ENCODE data around the gene TMUB1. TPM values are rescaled to one million over a fixed set of nuclear protein-coding genes. Genes with fewer than 3 reads are reported as not detected.

The TMUB1 gene
- total and polyA plus RNA-seq, 2 donors (not counting 3 experiments of a cell fraction or from before 2014, with no cell fraction given): 41.3 to 45.3 TPM

DNA sequence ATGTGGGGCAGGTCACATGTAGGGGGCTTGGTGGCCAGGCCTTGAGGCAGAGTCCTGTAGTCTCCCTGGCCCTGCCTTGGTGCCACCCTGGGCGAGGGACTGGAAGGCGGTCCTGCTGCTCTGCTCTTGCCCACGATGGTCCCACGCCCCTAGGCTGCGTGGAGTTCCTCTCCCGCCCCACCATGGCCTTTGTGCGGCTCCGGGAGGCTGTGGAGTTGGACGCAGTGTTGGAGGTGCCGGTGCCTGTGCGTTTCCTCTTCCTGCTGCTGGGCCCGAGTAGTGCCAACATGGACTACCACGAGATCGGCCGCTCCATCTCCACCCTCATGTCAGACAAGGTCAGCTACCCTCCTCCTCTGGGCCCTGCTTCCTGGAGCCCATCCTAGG lies 12.7 kb downstream of the TMUB1 start:
- H3K27ac ChIP-seq (ENCODE audit: insufficient read depth, low read depth, low read length): no peak overlapping the region
- dilution Hi-C loops (cut with MboI; ENCODE audit: extremely low pct_ligation_motif_present, low sequenced_read_pairs) (no loop called here), intact Hi-C loops (cut with micrococcal nuclease) (no loop called here)
- no peaks in the 10 kb centered on the region for H3K79me2 ChIP-seq (ENCODE audit: control insufficient read depth, insufficient read depth, low read length)
- H3K27me3 ChIP-seq (ENCODE audit: control insufficient read depth in 2 of 2, insufficient read depth in 2 of 2, low read length in 2 of 2): no peaks in the 10 kb centered on the region
- no peaks in the 10 kb centered on the region for H3K4me1 ChIP-seq (ENCODE audit: control insufficient read depth, extremely low read depth, insufficient read depth, low read length)
- H3K9ac ChIP-seq (replicated peaks; ENCODE audit: extremely low read depth, insufficient read depth, low read length): no peak overlapping the region
- no peak for TF ChIP-seq POLR2AphosphoS5 (IDR thresholded peaks at IDR 0.05; ENCODE audit: insufficient read depth, low read depth, low read length)
- H3K4me3 ChIP-seq (replicated peaks in 1 of 3; ENCODE audit: insufficient read depth in 1 of 3, low read depth in 1 of 3, low read length in 3 of 3): no peak overlapping the region
- H3K9me3 ChIP-seq (replicated peaks; ENCODE audit: control insufficient read depth, insufficient read depth, low read length): no peaks in the 10 kb centered on the region
- DNase-seq (ENCODE audit: low read depth, low spot score) (no peak), FAIRE-seq (no peak)
- H3K9me1 ChIP-seq (replicated peaks; ENCODE audit: control insufficient read depth, extremely low read depth, insufficient read depth, low read length): no peaks in the 10 kb centered on the region
- POLR2A ChIA-PET: no interaction called here
- H3K4me2 ChIP-seq (ENCODE audit: insufficient read depth, low read length): no peak overlapping the region
- no peaks in the 10 kb centered on the region for H4K20me1 ChIP-seq (replicated peaks; ENCODE audit: control insufficient read depth, extremely low read depth, insufficient read depth, low read length)
- no TSS peak for BruUV-seq (replicated peaks)
- H3K36me3 ChIP-seq (ENCODE audit: control insufficient read depth in 2 of 2, extremely low read depth in 1 of 2, insufficient read depth in 2 of 2, low read length in 2 of 2): peaks cover 16 to 74% of the 10 kb centered on the region in 2 experiments
- CTCF ChIA-PET: no interaction called here
- H2AFZ ChIP-seq (ENCODE audit: low read depth, low read length): no peak overlapping the region

DNA sequence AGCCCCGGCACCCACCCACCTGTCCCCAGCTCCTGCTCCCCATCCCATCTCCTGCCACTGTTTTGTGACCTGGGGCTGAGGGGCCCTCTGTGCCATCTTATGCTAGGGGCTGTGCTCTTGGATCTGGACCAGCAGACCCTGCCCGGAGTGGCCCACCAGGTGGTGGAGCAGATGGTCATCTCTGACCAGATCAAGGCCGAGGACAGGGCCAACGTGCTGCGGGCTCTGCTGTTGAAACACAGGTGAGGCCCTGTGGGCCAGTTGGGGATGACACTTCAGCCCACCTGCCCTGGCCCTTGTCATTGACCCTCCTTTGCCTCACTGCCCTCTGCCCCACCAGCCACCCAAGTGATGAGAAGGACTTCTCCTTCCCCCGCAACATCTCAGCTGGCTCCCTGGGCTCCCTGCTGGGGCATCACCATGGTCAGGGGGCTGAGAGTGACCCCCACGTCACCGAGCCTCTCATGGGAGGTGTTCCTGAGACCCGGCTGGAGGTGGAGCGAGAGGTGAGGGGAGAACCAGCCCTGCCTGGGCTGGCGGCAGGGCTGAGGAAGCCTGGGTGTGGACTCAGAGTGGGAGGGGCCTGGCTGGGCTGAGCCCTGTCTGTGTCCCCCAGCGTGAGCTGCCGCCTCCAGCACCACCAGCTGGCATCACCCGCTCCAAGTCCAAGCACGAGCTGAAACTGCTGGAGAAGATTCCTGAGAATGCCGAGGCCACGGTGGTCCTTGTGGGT lies 13.3 kb downstream of the TMUB1 start:
- FAIRE-seq (no peak), DNase-seq (ENCODE audit: low read depth, low spot score) (no peak)
- no peak overlapping the region for H3K27ac ChIP-seq (ENCODE audit: insufficient read depth, low read depth, low read length)
- peaks cover 18 to 73% of the 10 kb centered on the region in 2 experiments for H3K36me3 ChIP-seq (ENCODE audit: control insufficient read depth in 2 of 2, extremely low read depth in 1 of 2, insufficient read depth in 2 of 2, low read length in 2 of 2)
- no peak overlapping the region for H3K9ac ChIP-seq (replicated peaks; ENCODE audit: extremely low read depth, insufficient read depth, low read length)
- BruUV-seq (replicated peaks): no TSS peak
- intact Hi-C loops (cut with micrococcal nuclease) (no loop called here), dilution Hi-C loops (cut with MboI; ENCODE audit: extremely low pct_ligation_motif_present, low sequenced_read_pairs) (no loop called here)
- no peak overlapping the region for H2AFZ ChIP-seq (ENCODE audit: low read depth, low read length)
- ChIA-PET CTCF (no interaction called here), POLR2A (no interaction called here)
- no peak overlapping the region for H3K4me2 ChIP-seq (ENCODE audit: insufficient read depth, low read length)
- TF ChIP-seq JUN (IDR thresholded peaks at IDR 0.05; ENCODE audit: borderline replicate concordance, insufficient read depth, insufficient read length, low read depth): no peak
- no peak for TF ChIP-seq EZH2 (IDR thresholded peaks at IDR 0.05; ENCODE audit: borderline replicate concordance, low read depth, low read length, severe bottlenecking)
- TF ChIP-seq, protein P1, sequence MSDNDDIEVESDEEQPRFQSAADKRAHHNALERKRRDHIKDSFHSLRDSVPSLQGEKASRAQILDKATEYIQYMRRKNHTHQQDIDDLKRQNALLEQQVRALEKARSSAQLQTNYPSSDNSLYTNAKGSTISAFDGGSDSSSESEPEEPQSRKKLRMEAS (IDR thresholded peaks at IDR 0.05; ENCODE audit: insufficient read depth, insufficient read length): no peak
- no peak for TF ChIP-seq FOS (IDR thresholded peaks at IDR 0.05; ENCODE audit: borderline replicate concordance, insufficient read depth, low read length)
- TF ChIP-seq MYC (IDR thresholded peaks at IDR 0.05; ENCODE audit: low read depth, low read length): no peak
- TF ChIP-seq POLR2AphosphoS5 (IDR thresholded peaks at IDR 0.05; ENCODE audit: insufficient read depth, low read depth, low read length): no peak
- TF ChIP-seq, protein P2, sequence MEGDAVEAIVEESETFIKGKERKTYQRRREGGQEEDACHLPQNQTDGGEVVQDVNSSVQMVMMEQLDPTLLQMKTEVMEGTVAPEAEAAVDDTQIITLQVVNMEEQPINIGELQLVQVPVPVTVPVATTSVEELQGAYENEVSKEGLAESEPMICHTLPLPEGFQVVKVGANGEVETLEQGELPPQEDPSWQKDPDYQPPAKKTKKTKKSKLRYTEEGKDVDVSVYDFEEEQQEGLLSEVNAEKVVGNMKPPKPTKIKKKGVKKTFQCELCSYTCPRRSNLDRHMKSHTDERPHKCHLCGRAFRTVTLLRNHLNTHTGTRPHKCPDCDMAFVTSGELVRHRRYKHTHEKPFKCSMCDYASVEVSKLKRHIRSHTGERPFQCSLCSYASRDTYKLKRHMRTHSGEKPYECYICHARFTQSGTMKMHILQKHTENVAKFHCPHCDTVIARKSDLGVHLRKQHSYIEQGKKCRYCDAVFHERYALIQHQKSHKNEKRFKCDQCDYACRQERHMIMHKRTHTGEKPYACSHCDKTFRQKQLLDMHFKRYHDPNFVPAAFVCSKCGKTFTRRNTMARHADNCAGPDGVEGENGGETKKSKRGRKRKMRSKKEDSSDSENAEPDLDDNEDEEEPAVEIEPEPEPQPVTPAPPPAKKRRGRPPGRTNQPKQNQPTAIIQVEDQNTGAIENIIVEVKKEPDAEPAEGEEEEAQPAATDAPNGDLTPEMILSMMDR (IDR thresholded peaks at IDR 0.05; ENCODE audit: extremely low read depth in 1 of 2, insufficient read depth in 1 of 2, low read depth in 1 of 2, low read length in 2 of 2): no peak
- TF ChIP-seq GATA2 (IDR thresholded peaks at IDR 0.05; ENCODE audit: insufficient read depth, insufficient read length, low read depth, low read length): no peak
- H3K9me1 ChIP-seq (replicated peaks; ENCODE audit: control insufficient read depth, extremely low read depth, insufficient read depth, low read length): no peaks in the 10 kb centered on the region
- H4K20me1 ChIP-seq (replicated peaks; ENCODE audit: control insufficient read depth, extremely low read depth, insufficient read depth, low read length): no peaks in the 10 kb centered on the region
- no peaks in the 10 kb centered on the region for H3K27me3 ChIP-seq (ENCODE audit: control insufficient read depth in 2 of 2, insufficient read depth in 2 of 2, low read length in 2 of 2)
- H3K4me1 ChIP-seq (ENCODE audit: control insufficient read depth, extremely low read depth, insufficient read depth, low read length): no peaks in the 10 kb centered on the region
- no peak overlapping the region for H3K4me3 ChIP-seq (replicated peaks in 1 of 3; ENCODE audit: insufficient read depth in 1 of 3, low read depth in 1 of 3, low read length in 3 of 3)
- H3K79me2 ChIP-seq (ENCODE audit: control insufficient read depth, insufficient read depth, low read length): no peaks in the 10 kb centered on the region
- H3K9me3 ChIP-seq (replicated peaks; ENCODE audit: control insufficient read depth, insufficient read depth, low read length): no peaks in the 10 kb centered on the region

All from endothelial cell of umbilical vein (primary cell).